COLO829 (cell line): ENCODE measurements around the gene STK17A.
A peak's percentile ranks its signal among the peaks of the same experiment; 100 is the strongest.

Source experiments
- DNase-seq: peaks from one replicate; pipeline ENCODE4 v3.0.0; 2012; ENCODE audit warnings: low spot score

The STK17A gene

GRCh38 chr7:43582503-43583423, at the start of gene STK17A:
STK17A (plus strand) TSS chr7:43583108; CDS start chr7:43583244, 136 bp downstream.
- peak; percentile 87 for DNase-seq

GRCh38 chr7:43533801-43534479, 49.0 kb upstream of the STK17A start:
- DNase-seq, result no peak

GRCh38 chr7:43535031-43535451, 47.9 kb upstream of the STK17A start:
- no peak for DNase-seq

GRCh38 chr7:43535810-43536585, 46.9 kb upstream of the STK17A start:
- DNase-seq, result peak; percentile 19

- DNase-seq, result no peak
These were observed 46.1 kb upstream of the STK17A start for GRCh38 chr7:43536773-43537172.

GRCh38 chr7:43537765-43538403, 45.0 kb upstream of the STK17A start:
- DNase-seq, result no peak

GRCh38 chr7:43538404-43538771, 44.5 kb upstream of the STK17A start:
- DNase-seq, result no peak

- no peak for DNase-seq
These were observed 42.4 kb upstream of the STK17A start for GRCh38 chr7:43540471-43540870.

GRCh38 chr7:43542716-43543115, 40.2 kb upstream of the STK17A start:
- no peak for DNase-seq

- DNase-seq, result no peak
These were observed 36.7 kb upstream of the STK17A start for GRCh38 chr7:43546231-43546630.

GRCh38 chr7:43550427-43550826, 32.5 kb upstream of the STK17A start:
- no peak for DNase-seq

GRCh38 chr7:43552122-43552521, 30.8 kb upstream of the STK17A start:
- DNase-seq, result no peak

GRCh38 chr7:43553999-43554398, 28.9 kb upstream of the STK17A start:
- no peak for DNase-seq

GRCh38 chr7:43554423-43554822, 28.5 kb upstream of the STK17A start:
- no peak for DNase-seq

GRCh38 chr7:43557831-43558495, 24.9 kb upstream of the STK17A start:
- DNase-seq, result no peak

GRCh38 chr7:43559171-43559945, 23.6 kb upstream of the STK17A start:
- no peak for DNase-seq

GRCh38 chr7:43559946-43560335, 23.0 kb upstream of the STK17A start:
- DNase-seq, result no peak

GRCh38 chr7:43560742-43561330, 22.1 kb upstream of the STK17A start:
- no peak for DNase-seq

- DNase-seq, result no peak
These were observed 20.5 kb upstream of the STK17A start for GRCh38 chr7:43562383-43562782.

GRCh38 chr7:43565786-43566185, 17.1 kb upstream of the STK17A start:
- DNase-seq, result no peak
